GM10266 (cell line): ENCODE measurements around the gene DMAC2.
"Not testable (repeated sequence)": the region's sequence is repeated elsewhere in the genome, so short reads cannot be mapped to it uniquely, and the experiment has no call there.

Source experiments
- DNase-seq: peaks from one replicate; pipeline ENCODE4 v3.0.0; 2012; ENCODE audit errors: extremely low spot score
- CTCF ChIP-seq: IDR thresholded peaks from 2 replicates; pipeline ENCODE4 v1.5.1; 2012; ENCODE audit warnings: mild to moderate bottlenecking, low read depth; ENCODE audit not compliant: control insufficient read depth, insufficient read depth; ENCODE audit errors: missing control alignments

The DMAC2 gene

GRCh38 chr19:41476583-41476982 is 36.9 kb upstream of the DMAC2 start:
- no peak for DNase-seq
- no peak for TF ChIP-seq CTCF

DNA sequence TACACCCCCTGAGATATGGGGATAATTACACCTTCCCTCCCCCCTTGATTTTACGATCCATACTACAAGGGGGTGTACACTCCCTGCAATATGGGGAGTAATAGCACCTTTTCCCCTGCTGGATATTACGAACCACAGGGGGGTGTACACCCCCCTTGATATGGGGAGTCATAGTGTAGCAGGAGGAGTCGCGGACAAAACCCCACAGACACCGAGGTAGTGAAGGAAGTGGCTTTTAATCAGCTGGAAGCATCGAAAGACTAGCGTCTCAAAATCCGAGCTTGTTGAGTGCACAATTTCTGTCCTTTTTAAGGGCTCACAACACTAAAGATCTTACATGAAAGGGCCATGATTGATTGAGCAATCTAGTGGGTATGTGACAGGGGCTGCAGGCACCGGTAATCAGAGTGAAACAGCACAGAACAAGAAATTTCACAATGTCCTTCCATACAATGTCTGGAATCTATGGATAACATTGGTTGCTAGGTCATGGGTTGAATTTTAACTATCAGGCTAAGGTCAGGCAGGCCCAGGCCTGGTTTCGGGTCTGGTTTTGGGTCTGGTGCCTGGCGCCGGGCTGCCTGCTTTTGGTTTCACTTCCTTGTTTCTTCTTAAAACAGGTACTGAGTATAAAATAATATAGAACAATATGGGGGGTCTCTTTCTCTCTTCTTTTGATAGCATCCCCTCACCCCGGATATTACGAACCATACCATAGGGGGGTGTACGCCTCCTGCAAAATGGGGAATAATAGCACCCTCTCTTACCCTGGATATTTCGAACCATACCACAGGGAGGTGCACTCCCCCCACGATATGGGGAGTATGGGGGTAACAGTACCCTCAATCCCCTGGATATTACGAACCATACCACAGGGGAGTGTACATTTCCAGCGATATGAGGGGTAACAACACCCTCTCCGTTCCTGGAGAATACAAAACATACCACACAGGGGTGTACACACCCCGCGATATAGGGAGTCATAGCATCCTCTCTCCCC is 23.8 kb upstream of the DMAC2 start:
- not testable (repeated sequence) for DNase-seq

DNA sequence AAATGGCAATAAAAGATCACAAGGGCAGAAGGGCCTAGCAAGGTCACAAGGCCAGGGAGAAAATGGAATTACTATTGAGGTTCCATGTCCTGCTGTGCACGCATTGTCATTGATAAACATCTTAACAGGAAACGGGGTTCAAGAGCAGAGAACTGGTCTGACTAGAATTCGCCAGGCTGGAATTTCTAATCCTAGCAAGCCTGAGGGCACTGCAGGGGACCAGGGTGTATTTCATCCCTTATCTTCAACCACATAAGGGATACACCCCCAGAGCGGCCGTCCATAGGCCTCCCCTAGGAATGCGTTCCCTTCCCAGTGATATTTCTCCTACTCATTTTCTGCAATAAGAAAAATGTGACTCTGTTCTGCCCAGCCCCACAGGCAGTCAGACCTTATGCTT is 22.8 kb upstream of the DMAC2 start:
- DNase-seq: no peak
- TF ChIP-seq CTCF: no peak

DNA sequence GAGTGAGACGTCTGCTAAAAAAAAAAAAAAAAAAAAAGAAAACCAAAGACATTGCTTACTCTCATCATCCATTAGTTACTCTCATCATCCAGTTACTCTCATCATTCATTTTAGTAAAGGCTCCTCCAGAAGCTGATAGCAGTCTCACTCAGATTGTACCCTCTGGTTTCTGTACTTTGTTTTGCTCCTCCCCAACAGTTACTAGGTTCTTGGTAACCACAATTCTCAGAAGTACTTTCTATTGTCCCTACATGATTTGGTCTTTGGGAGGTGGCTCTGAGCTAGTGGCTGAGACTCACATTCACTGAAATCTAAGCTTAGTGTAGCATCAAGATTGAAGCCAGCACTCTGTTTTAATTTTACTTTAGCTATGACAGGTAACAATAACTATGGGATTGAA is 17.5 kb upstream of the DMAC2 start:
- no peak for TF ChIP-seq CTCF
- peak; percentile 55 for DNase-seq

DNA sequence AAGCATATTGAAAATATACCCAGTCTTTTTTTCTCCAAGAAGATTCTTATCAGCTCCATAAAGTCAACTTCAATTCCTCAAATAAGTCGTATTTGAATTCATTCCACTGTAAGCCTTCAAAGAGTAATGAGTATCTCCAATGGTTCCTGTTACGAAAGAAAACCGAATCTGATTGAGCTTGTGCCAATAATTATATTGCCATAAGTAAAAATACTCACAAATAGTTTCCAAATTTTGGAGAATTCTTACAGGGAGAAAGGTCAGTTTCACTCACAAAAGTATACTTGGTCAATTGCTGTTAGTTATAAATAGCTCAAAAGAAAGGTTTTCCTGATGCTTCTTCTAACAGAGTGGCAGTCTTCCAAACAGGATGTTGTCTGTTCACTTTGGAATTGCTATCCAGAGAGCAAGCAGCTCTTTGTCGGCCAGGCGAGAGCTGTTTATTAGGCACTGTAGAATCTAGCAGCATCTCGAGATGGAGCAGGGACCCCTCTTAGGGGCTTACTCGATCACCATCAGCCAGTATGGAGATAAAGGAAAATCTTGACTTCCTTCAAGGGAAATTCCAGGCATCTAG is 16.7 kb upstream of the DMAC2 start:
- no peak for TF ChIP-seq CTCF
- no peak for DNase-seq

DNA sequence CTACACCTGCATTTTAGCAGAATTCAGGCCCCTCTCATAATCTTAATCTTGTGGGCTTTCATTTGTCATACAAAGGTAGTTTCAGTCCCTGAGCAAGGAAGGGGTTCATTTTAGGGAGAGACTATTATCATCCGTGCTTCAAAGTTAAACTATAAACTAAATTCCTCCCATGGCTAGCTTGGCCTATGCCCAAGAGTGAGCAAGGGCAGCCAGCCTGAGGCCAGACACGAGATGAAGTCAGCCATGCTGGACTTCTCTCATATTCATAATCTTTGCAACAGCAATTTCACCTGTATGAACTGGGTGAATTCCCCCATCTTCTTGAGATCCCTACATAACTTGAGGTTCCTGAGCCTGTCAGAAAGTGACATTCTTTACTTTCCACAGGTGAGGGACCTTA is 16.2 kb upstream of the DMAC2 start:
- no peak for TF ChIP-seq CTCF
- no peak for DNase-seq

DNA sequence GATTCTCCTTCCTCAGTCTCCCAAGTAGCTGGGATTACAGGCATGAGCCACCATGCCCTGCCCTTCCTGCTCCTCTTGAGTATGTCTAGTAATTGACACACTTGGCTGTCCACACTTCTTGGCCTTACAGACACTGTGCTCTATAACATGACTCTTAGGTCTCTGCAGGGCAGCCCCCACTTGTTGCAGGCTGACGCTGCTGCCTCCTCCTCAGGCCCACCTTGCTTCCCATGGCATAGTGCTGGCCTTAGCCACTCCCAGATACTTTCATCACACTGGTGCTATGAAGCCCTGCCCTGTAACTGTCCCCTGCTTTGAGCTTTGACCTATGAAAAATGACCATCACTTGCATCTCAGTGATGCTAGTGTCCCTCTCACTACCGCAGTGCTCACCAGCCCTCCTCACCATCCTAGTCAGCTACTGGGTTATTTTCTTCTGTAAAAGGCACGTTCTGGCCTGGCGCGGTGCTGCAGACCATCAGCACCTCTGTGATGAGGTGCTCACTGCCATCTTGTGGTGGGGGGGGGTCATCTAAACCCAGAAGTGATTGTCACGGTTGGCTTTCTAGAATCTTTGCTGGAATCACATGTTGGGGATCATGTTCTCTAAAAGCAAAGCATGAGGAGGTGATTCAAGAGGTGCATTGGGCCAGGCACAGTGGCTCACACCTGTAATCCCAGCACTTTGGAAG is 13.0 kb upstream of the DMAC2 start:
- no peak for DNase-seq
- no peak for TF ChIP-seq CTCF
